A673 (cell line): Measurements from ENCODE around the gene KPNA4.

Source experiments
- EZH2 ChIP-seq: fragments of 200-600 bp; sonication (generic); IDR thresholded peaks from 2 replicates; pipeline ENCODE4 v1.6.1; 2017; ENCODE audit warnings: borderline replicate concordance, low read depth, mild to moderate bottlenecking, mixed read lengths, antibody characterized with exemption, low read length; ENCODE audit not compliant: poor library complexity, severe bottlenecking
- TF ChIP-seq, protein P1 (sequence below): fragments of 300-800, 200-600 bp; sonication (generic); conservative IDR thresholded peaks from 2 replicates; pipeline ENCODE4 v1.5.1; 2017; ENCODE audit warnings: low read depth, mild to moderate bottlenecking, antibody characterized with exemption, low read length, moderate library complexity, mixed read lengths

DNA sequence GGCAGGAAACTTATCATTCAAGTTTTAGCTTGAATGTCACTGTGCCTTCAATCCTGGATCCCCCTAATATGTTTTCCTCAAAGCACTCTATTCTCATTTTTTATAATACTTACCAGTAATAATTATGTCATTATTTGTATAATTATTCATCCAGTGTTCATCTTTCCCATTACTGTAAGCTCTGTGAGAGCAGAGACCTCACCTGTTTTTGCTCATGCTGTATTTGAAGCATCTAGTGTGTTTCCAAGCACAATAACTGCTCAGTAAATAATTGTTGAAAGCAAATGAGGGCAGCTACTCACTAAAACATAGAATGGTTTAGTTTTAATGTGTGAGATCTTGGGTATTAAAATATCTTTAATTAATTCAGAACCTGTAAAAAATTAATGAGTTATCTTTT is 36.9 kb upstream of the KPNA4 start:
- TF ChIP-seq, protein P1, sequence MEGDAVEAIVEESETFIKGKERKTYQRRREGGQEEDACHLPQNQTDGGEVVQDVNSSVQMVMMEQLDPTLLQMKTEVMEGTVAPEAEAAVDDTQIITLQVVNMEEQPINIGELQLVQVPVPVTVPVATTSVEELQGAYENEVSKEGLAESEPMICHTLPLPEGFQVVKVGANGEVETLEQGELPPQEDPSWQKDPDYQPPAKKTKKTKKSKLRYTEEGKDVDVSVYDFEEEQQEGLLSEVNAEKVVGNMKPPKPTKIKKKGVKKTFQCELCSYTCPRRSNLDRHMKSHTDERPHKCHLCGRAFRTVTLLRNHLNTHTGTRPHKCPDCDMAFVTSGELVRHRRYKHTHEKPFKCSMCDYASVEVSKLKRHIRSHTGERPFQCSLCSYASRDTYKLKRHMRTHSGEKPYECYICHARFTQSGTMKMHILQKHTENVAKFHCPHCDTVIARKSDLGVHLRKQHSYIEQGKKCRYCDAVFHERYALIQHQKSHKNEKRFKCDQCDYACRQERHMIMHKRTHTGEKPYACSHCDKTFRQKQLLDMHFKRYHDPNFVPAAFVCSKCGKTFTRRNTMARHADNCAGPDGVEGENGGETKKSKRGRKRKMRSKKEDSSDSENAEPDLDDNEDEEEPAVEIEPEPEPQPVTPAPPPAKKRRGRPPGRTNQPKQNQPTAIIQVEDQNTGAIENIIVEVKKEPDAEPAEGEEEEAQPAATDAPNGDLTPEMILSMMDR, result no peak
- TF ChIP-seq EZH2, result no peak
